Heart left ventricle (tissue), 16 donors: ENCODE data around the gene GLTPD2. TPM values are rescaled to one million over a fixed set of nuclear protein-coding genes. Genes with fewer than 3 reads are reported as not detected.

Experiments used
- ATAC-seq, 4 donors: fragments of 200-7000 bp; cut with Tn5 transposase; one replicate each; pipeline ENCODE4 v1.9.1; 2020 to 2022; ENCODE audit warnings: moderate library complexity in 4 of 4, mild to moderate bottlenecking in 3 of 4, moderate number of reproducible peaks in 1 of 4
- DNase-seq, 5 donors: peaks; one replicate each; pipeline ENCODE4 v3.0.0-alpha.2; 2020
- H3K27ac ChIP-seq, 12 donors: fragments of 200-600 bp; sonication (generic) in 4 of 12; one replicate each; pipeline versions ENCODE4 v1.5.0 to v1.8.0; 2016 to 2022; ENCODE audit warnings: mild to moderate bottlenecking in 2 of 12
- H3K27me3 ChIP-seq, 9 donors: fragments of 200-600 bp; sonication (generic) in 2 of 9; one replicate each; pipeline versions ENCODE4 v1.5.1 to v1.8.0; 2016 to 2022; ENCODE audit warnings: mild to moderate bottlenecking in 3 of 9
- H3K36me3 ChIP-seq, 9 donors: fragments of 200-600 bp; sonication (generic) in 2 of 9; one replicate each; pipeline versions ENCODE4 v1.5.0 to v1.8.0; 2018 to 2022; ENCODE audit warnings: mild to moderate bottlenecking in 2 of 9
- H3K4me1 ChIP-seq, 12 donors: fragments of 200-600 bp; sonication (generic) in 4 of 12; one replicate each; pipeline versions ENCODE4 v1.5.0 to v1.8.0; 2016 to 2022; ENCODE audit warnings: mild to moderate bottlenecking in 3 of 12
- H3K4me3 ChIP-seq, 12 donors: fragments of 200-600 bp; sonication (generic) in 4 of 12; one replicate each; pipeline versions ENCODE4 v1.5.0 to v1.8.0; 2017 to 2022; ENCODE audit warnings: mild to moderate bottlenecking in 9 of 12, moderate library complexity in 4 of 12
- H3K9me3 ChIP-seq, 12 donors: fragments of 200-600 bp; sonication (generic) in 4 of 12; one replicate each; pipeline versions ENCODE4 v1.5.0 to v1.8.0; 2016 to 2022; ENCODE audit warnings: mild to moderate bottlenecking in 1 of 12
- POLR2A ChIP-seq, 2 donors: fragments of 450-650 bp; IDR thresholded peaks; one replicate each; pipeline ENCODE4 v1.6.1; 2017; ENCODE audit warnings: antibody characterized with exemption in 2 of 2, mild to moderate bottlenecking in 2 of 2, moderate library complexity in 2 of 2
- WGBS, 4 donors: extraction: QIAGEN DNeasy Blood & Tissue Kit in 2 of 4; methylation state at CpG; one replicate each; pipeline versions ENCODE4 v1.1.5 to v1.1.7; 2013 to 2018; 5-methylcytosine and 5-hydroxymethylcytosine counted together
- intact Hi-C, 10 donors: fragments of 100-400 bp; cut with DNase I; formaldehyde crosslinking; loops; one replicate each; pipeline versions ENCODE4 v1.11.1 to v1.14.2; 2022
- polyA plus RNA-seq, 2 donors: library from polyadenylated mRNA; stranded (reverse); fragments of 200-250 nt; gene quantifications; one replicate each; pipeline ENCODE4 v1.2.3, GENCODE V29; 2013
- total RNA-seq, 9 donors: library from RNA; depleted of rRNA in 2 of 9; stranded (reverse); fragments of >200 nt in 2 of 9; fragmentation: NEBNext Ultra II Directional in 3 of 9; extraction: Animal tissue kit (Norgen Biotek cat#: 25700) in 3 of 9; gene quantifications; one replicate each; pipeline versions ENCODE4 v1.1.0 to v1.2.4, GENCODE V29; 2016 to 2023
- TF ChIP-seq, protein P1 (sequence below), 12 donors: fragments of 200-600 bp; sonication (generic) in 4 of 12; IDR thresholded peaks; one replicate each; pipeline versions ENCODE4 v1.5.0 to v1.8.0; 2018 to 2022; ENCODE audit warnings: antibody characterized with exemption in 12 of 12, mild to moderate bottlenecking in 5 of 12
- donor health status: ischemic (EF 13 %, LVEDD 7.1; RV severe dilation, severe dysfunction).
- donor health status: healthy with polysubstance abuse.
- donor health status: DM: no; HTN: yes; CAD: no.
- donor health status: DM: no; HTN: no; CAD: no.
- donor health status: ischemic (EF 25% LVEDD 6.9; RV normal size, moderate dysfunction).
- donor health status: ischemic (EF 25% LVEDD 5.7; RV mildly dilated, moderate dysfunction).
- donor health status: healthy.
- donor health status: DM: yes; HTN: yes; CAD: no.
- donor health status: ischemic (EF 35%, LVEDD 5.7; RV mildly dilated, moderate dysfunction).
- donor health status: nonischemic (EF 11% LVEDD 7.7; RV severe dilation, severe dysfunction).
- donor health status: DM: yes; HTN: yes; CAD: no.
- donor health status: PGD.
- donor health status: ischemic (EF 29% LVEDD 5.4; RV normal size, mild dysfunction).
- donor health status: nonischemic (EF 23%, LVEDD 6.1; RV moderate dilation, normal function).

GLTPD2 gene
- total and polyA plus RNA-seq, 11 donors = not detected

DNA sequence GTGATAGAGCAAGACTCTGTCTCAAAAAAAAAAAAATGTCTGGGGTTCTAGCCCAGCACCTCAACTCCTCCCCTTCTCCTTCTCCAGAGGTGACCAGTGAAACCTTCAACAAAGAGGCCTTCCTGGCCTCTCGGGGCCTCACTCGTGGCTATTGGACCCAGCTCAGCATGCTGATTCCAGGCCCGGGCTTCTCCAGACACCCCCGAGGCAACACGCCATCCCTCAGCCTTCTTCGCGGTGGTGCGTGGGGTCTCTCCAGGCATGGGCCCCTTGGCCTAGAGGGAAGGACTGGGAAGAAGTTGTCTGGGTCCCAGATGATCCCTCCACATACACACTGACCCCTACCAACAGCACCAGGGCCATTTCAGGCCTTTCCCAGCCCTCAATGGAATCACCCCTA, 45.5 kb upstream of the GLTPD2 start:
- intact Hi-C loops = loop anchor here in 1 of 10 donors (5.0 kb wide), 1 partner anchor 39 kb away; no protein-coding TSS in a partner anchor
- no peaks in the 10 kb centered on the region for H3K36me3 ChIP-seq
- DNase-seq (no peak), ATAC-seq (no peak)
- H3K9me3 ChIP-seq = no peaks in the 10 kb centered on the region
- H3K4me1 ChIP-seq = peaks cover 0 to 32% (median 12%) of the 10 kb centered on the region in 12 donors
- H3K27me3 ChIP-seq = peaks cover 0 to 38% (median 14%) of the 10 kb centered on the region in 9 donors
- TF ChIP-seq POLR2A (IDR thresholded peaks at IDR 0.05) = no peak
- TF ChIP-seq, protein P1, sequence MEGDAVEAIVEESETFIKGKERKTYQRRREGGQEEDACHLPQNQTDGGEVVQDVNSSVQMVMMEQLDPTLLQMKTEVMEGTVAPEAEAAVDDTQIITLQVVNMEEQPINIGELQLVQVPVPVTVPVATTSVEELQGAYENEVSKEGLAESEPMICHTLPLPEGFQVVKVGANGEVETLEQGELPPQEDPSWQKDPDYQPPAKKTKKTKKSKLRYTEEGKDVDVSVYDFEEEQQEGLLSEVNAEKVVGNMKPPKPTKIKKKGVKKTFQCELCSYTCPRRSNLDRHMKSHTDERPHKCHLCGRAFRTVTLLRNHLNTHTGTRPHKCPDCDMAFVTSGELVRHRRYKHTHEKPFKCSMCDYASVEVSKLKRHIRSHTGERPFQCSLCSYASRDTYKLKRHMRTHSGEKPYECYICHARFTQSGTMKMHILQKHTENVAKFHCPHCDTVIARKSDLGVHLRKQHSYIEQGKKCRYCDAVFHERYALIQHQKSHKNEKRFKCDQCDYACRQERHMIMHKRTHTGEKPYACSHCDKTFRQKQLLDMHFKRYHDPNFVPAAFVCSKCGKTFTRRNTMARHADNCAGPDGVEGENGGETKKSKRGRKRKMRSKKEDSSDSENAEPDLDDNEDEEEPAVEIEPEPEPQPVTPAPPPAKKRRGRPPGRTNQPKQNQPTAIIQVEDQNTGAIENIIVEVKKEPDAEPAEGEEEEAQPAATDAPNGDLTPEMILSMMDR (IDR thresholded peaks at IDR 0.05) = no peak
- no peak overlapping the region for H3K27ac ChIP-seq
- H3K4me3 ChIP-seq = no peak overlapping the region
- WGBS, 4 donors = 94 to 98% (median 96%) methylated on average over 5 to 8 of the region's 8 CpGs

DNA sequence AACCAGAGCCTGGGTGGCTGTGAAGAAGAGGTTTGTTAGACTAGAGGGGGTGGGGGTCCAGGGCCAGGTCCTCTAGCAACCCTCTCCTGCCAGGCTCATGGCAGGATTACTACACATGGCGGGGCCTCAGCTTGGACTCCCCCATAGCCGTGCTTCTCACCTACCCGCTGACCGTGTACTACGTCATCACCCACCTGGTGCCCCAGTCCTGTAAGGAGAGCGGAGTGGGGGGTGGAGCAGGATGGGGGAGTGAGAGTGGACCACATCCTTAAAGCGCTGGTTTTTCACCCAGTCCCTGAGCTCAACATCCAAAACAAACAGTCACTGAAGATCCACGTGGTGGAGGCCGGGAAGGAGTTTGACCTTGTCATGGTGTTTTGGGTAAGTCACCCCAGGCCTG, 44.9 kb upstream of the GLTPD2 start:
- Histone ChIP-seq H3K27ac (no peak overlapping the region), H3K9me3 (no peaks in the 10 kb centered on the region), H3K4me3 (no peak overlapping the region), H3K4me1 (peaks cover 0 to 30% (median 6%) of the 10 kb centered on the region in 12 donors), H3K36me3 (no peaks in the 10 kb centered on the region), H3K27me3 (peaks cover 0 to 31% (median 14%) of the 10 kb centered on the region in 9 donors)
- 87 to 92% (median 89%) methylated on average over 9 of the region's 9 CpGs for WGBS, 4 donors
- DNase-seq (no peak), ATAC-seq (no peak)
- intact Hi-C loops = loop anchor here in 1 of 10 donors (5.0 kb wide), 1 partner anchor 38 kb away; no protein-coding TSS in a partner anchor
- no peak for TF ChIP-seq POLR2A (IDR thresholded peaks at IDR 0.05)
- TF ChIP-seq, protein P1 (IDR thresholded peaks at IDR 0.05) = no peak

DNA sequence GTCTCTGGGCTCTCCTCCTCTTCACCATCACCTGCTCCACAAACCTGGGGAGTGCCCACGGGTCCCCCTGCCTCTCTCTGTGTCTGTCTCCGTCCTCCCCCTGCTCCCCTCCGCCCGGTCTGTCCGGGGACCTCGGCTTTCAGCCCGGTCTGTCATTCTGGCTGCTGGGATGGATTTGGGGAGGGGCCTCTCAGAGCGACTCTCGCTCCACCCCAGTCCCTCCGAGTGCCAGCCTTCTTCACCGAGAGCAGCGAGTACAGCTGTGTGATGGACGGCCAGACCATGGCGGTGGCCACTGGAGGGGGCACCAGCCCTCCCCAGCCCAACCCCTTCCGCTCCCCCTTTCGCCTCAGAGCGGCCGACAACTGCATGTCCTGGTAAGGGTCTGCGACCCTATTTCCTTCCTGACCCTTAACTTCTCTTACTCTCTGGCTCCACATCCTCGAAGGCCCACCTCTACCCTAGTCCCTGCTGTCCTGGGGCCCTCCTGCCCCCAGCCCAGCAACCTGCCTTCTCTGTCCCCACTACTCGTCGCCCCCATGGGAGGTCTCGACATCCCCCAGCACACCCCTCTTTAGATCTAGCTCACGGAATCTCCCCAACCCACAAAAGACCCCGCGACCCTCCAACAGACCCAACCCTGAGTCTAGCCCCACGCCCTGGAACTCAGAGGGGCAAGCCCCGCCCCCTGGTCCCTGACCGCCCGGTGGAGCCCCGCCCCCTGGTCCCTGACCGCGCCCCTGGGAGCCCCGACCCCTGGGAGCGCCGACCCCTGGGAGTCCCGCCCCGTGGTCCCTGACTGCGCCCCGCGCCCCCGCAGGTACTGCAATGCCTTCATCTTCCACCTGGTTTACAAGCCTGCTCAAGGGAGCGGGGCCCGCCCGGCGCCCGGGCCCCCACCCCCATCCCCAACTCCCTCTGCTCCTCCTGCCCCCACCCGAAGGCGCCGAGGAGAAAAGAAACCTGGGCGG, 43.5 kb upstream of the GLTPD2 start:
- whole genome bisulfite sequencing, 4 donors = 12 to 22% (median 16%) methylated on average over 43 to 51 of the region's 51 CpGs
- DNase-seq (no peak), ATAC-seq (peak in 2 of 4 donors; percentile 8 to 17)
- H3K4me3 ChIP-seq = no peak overlapping the region
- H3K27me3 ChIP-seq = peaks cover 0 to 28% (median 14%) of the 10 kb centered on the region in 9 donors
- TF ChIP-seq, protein P1 (IDR thresholded peaks at IDR 0.05) = no peak
- no peak for TF ChIP-seq POLR2A (IDR thresholded peaks at IDR 0.05)
- H3K9me3 ChIP-seq = no peaks in the 10 kb centered on the region
- intact Hi-C loops = loop anchor here in 1 of 10 donors (5.0 kb wide), 1 partner anchor 37 kb away; no protein-coding TSS in a partner anchor
- no peak overlapping the region for H3K27ac ChIP-seq
- H3K36me3 ChIP-seq = no peaks in the 10 kb centered on the region
- peaks cover 0 to 22% (median 1%) of the 10 kb centered on the region in 12 donors for H3K4me1 ChIP-seq

DNA sequence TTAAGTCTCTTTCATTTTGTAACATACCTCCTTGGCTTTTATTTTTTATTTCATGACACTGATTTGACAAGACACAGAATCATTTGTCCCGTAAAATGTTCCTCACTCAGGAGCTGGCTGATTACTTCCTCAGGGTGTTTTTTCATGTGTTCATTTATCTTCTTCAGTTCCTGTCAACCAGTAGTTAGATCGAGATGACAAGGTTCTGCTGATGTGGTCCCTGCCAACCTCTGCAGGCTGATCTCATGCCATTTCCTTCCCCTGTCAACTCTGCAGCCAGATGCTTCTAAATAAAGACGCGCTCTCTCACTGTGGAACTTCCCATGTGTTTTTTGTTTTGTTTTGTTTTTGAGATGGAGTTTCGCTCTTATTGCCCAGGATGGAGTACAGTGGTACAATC, 40.9 kb upstream of the GLTPD2 start:
- H3K9me3 ChIP-seq = no peaks in the 10 kb centered on the region
- peaks cover 0 to 41% (median 21%) of the 10 kb centered on the region in 9 donors for H3K27me3 ChIP-seq
- no peak overlapping the region for H3K4me3 ChIP-seq
- H3K4me1 ChIP-seq = peaks cover 0 to 24% (median 1%) of the 10 kb centered on the region in 12 donors
- intact Hi-C loops = no loop called here
- no peaks in the 10 kb centered on the region for H3K36me3 ChIP-seq
- ATAC-seq = peak; percentile 71 to 88 (median 77)
- TF ChIP-seq, protein P1 (IDR thresholded peaks at IDR 0.05) = no peak
- TF ChIP-seq POLR2A (IDR thresholded peaks at IDR 0.05) = no peak
- peak overlapping the region in 6 of 12 donors; percentile 4 to 83 (median 62) for H3K27ac ChIP-seq
- 3 to 16% (median 8%) methylated on average over 5 of the region's 5 CpGs for WGBS, 4 donors
- no peak for DNase-seq
